ENCODE measurements around the gene NSMCE4A. TPM values are rescaled to one million over a fixed set of nuclear protein-coding genes. Genes with fewer than 3 reads are reported as not detected.

NSMCE4A gene
- total RNA-seq, 1 experiment from 2014 or later = 72.2 TPM

DNA sequence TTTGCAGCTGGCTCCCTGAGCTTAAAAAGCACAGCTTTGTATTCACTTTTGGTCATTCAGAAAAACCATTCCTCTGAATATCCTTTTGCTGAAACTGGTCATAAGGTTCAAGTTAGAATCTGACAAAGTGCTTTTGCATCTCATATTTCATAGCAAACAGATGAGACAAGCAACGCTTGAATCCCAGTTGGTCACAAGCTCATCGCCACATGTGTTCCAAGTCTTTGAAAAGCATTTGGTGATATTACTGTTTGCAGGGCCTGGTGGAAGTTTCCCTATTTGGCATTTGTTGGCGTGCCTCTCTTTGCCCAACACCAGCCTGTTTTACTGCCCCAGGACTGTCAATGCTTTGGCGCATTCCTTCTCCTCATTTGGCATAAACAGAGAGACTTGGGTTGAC is 24.3 kb upstream of the NSMCE4A start:
- Histone ChIP-seq H3K4me1 (ENCODE audit: control insufficient read depth, insufficient read depth, low read length) (no peaks in the 10 kb centered on the region; the same call in 1 of the 2 replicates), H3K27me3 (ENCODE audit: control insufficient read depth, insufficient read depth, low read length) (no peaks in the 10 kb centered on the region), H3K36me3 (ENCODE audit: control insufficient read depth, insufficient read depth, low read length) (no peaks in the 10 kb centered on the region), H3K4me3 (ENCODE audit: low read depth in 2 of 2, low read length in 2 of 2) (no peak overlapping the region), H3K9me3 (ENCODE audit: control insufficient read depth, insufficient read depth, low read depth, low read length) (peaks cover 7% of the 10 kb centered on the region; the same call in 1 of the 2 replicates), H3K27ac (ENCODE audit: low read length) (no peak overlapping the region)
- CTCF ChIA-PET = no interaction called here
- BruUV-seq (replicated peaks) = no TSS peak
- ATAC-seq = no peak
- in situ Hi-C loops (cut with HindIII; ENCODE audit: low pct_unique_long_range_greater_than_20kb, low sequenced_read_pairs) = no loop called here
- POLR2A ChIA-PET = no interaction called here
- intact Hi-C loops (cut with micrococcal nuclease; ENCODE audit: unreplicated experiment) = no loop called here
- DNase-seq (ENCODE audit: low read depth, low spot score) = no peak
- TF ChIP-seq TCF7L2 (IDR thresholded peaks at IDR 0.05; ENCODE audit: low read depth, low read length) (no peak), SIN3A (IDR thresholded peaks at IDR 0.05; ENCODE audit: borderline replicate concordance, insufficient read depth, low read depth, low read length) (no peak)
- TF ChIP-seq, protein P1, sequence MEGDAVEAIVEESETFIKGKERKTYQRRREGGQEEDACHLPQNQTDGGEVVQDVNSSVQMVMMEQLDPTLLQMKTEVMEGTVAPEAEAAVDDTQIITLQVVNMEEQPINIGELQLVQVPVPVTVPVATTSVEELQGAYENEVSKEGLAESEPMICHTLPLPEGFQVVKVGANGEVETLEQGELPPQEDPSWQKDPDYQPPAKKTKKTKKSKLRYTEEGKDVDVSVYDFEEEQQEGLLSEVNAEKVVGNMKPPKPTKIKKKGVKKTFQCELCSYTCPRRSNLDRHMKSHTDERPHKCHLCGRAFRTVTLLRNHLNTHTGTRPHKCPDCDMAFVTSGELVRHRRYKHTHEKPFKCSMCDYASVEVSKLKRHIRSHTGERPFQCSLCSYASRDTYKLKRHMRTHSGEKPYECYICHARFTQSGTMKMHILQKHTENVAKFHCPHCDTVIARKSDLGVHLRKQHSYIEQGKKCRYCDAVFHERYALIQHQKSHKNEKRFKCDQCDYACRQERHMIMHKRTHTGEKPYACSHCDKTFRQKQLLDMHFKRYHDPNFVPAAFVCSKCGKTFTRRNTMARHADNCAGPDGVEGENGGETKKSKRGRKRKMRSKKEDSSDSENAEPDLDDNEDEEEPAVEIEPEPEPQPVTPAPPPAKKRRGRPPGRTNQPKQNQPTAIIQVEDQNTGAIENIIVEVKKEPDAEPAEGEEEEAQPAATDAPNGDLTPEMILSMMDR (IDR thresholded peaks at IDR 0.05) = no peak

DNA sequence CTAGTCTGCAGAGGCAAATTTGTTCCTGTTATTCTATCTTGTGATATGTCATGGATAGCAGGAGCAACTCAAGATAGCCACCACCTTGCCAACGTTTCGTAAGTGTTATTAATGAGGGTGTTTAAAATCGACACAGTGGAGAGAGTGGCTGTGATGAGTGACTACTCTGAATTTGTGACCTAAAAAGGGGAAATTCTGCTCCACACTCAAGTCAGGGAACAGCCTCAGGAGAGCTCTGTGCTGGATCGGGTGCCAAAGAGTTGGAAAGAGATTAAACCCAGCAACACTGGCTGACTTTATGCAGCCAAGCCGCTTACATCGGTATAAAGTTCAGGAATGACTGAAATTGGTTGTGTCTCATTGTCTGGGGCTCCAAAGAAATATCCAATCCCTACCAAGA is 23.4 kb upstream of the NSMCE4A start:
- DNase-seq (ENCODE audit: low read depth, low spot score) = no peak
- H3K4me1 ChIP-seq (ENCODE audit: control insufficient read depth, insufficient read depth, low read length) = no peaks in the 10 kb centered on the region; the same call in 1 of the 2 replicates
- no peaks in the 10 kb centered on the region for H3K36me3 ChIP-seq (ENCODE audit: control insufficient read depth, insufficient read depth, low read length)
- no peak for ATAC-seq
- ChIA-PET POLR2A (no interaction called here), CTCF (no interaction called here)
- no peak overlapping the region for H3K27ac ChIP-seq (ENCODE audit: low read length)
- no TSS peak for BruUV-seq (replicated peaks)
- peaks cover 7% of the 10 kb centered on the region; the same call in 1 of the 2 replicates for H3K9me3 ChIP-seq (ENCODE audit: control insufficient read depth, insufficient read depth, low read depth, low read length)
- H3K27me3 ChIP-seq (ENCODE audit: control insufficient read depth, insufficient read depth, low read length) = no peaks in the 10 kb centered on the region
- H3K4me3 ChIP-seq (ENCODE audit: low read depth in 2 of 2, low read length in 2 of 2) = no peak overlapping the region
- intact Hi-C loops (cut with micrococcal nuclease; ENCODE audit: unreplicated experiment) (no loop called here), in situ Hi-C loops (cut with HindIII; ENCODE audit: low pct_unique_long_range_greater_than_20kb, low sequenced_read_pairs) (no loop called here)
- no peak for TF ChIP-seq POLR2AphosphoS5 (IDR thresholded peaks at IDR 0.05; ENCODE audit: low read depth, low read length)
- TF ChIP-seq, protein P1 (IDR thresholded peaks at IDR 0.05) = no peak
- no peak for TF ChIP-seq SIN3A (IDR thresholded peaks at IDR 0.05; ENCODE audit: borderline replicate concordance, insufficient read depth, low read depth, low read length)
- TF ChIP-seq TCF7L2 (IDR thresholded peaks at IDR 0.05; ENCODE audit: low read depth, low read length) = no peak
- TF ChIP-seq, protein P2, sequence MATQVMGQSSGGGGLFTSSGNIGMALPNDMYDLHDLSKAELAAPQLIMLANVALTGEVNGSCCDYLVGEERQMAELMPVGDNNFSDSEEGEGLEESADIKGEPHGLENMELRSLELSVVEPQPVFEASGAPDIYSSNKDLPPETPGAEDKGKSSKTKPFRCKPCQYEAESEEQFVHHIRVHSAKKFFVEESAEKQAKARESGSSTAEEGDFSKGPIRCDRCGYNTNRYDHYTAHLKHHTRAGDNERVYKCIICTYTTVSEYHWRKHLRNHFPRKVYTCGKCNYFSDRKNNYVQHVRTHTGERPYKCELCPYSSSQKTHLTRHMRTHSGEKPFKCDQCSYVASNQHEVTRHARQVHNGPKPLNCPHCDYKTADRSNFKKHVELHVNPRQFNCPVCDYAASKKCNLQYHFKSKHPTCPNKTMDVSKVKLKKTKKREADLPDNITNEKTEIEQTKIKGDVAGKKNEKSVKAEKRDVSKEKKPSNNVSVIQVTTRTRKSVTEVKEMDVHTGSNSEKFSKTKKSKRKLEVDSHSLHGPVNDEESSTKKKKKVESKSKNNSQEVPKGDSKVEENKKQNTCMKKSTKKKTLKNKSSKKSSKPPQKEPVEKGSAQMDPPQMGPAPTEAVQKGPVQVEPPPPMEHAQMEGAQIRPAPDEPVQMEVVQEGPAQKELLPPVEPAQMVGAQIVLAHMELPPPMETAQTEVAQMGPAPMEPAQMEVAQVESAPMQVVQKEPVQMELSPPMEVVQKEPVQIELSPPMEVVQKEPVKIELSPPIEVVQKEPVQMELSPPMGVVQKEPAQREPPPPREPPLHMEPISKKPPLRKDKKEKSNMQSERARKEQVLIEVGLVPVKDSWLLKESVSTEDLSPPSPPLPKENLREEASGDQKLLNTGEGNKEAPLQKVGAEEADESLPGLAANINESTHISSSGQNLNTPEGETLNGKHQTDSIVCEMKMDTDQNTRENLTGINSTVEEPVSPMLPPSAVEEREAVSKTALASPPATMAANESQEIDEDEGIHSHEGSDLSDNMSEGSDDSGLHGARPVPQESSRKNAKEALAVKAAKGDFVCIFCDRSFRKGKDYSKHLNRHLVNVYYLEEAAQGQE (IDR thresholded peaks at IDR 0.05; ENCODE audit: insufficient read depth in 1 of 2, low read depth in 2 of 2, low read length in 1 of 2) = no peak
